Measurements from ENCODE around the gene SCRN3.

GRCh38 chr2:174353004-174353403 lies 42.5 kb upstream of the SCRN3 start:
- TF ChIP-seq EZH2phosphoT487 (IDR thresholded peaks at IDR 0.05): no peak
- TF ChIP-seq CTCF (IDR thresholded peaks at IDR 0.05): no peak

All from neural progenitor cell (in vitro differentiated cells).